Uterus (tissue), 2 donors: ENCODE measurements around the gene MSMP.

Experiments
- CTCF ChIP-seq, 4 experiments: fragments of 200-600 bp in 2 of 4; fragments of 450-650 bp in 2 of 4; sonication (generic) in 2 of 4; IDR thresholded peaks; one replicate each; pipeline ENCODE4 v1.5.1; 2016 to 2019; ENCODE audit warnings: antibody characterized with exemption in 4 of 4, mild to moderate bottlenecking in 2 of 4, moderate library complexity in 1 of 4
- POLR2A ChIP-seq, 2 donors: fragments of 450-650 bp; IDR thresholded peaks; one replicate each; pipeline ENCODE4 v1.6.1; 2016; ENCODE audit warnings: antibody characterized with exemption in 2 of 2, mild to moderate bottlenecking in 1 of 2, moderate library complexity in 1 of 2

DNA sequence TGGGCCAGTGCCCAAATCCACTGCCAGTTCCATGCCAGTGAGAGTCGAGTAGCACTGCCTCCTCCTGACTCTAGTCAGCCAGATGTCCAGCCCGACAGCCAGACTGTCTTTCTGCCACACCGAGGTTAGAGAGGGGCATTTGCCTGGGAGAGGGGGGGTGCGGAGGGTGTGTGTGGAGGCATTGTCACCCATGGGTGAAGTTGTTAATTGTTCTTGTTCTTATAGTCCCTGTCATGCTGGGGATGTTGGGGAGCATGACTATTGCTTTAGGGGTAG, 3.9 kb downstream of the MSMP start:
- TF ChIP-seq CTCF (IDR thresholded peaks at IDR 0.05) (no peak), POLR2A (IDR thresholded peaks at IDR 0.05) (no peak)
